Right lobe of liver (tissue), 6 donors: Measurements from ENCODE around the gene CERS3. TPM values are rescaled to one million over a fixed set of nuclear protein-coding genes. Genes with fewer than 3 reads are reported as not detected.

ENCODE experiments used
- ATAC-seq, 4 donors: fragments of 200-7000 bp; cut with Tn5 transposase; one replicate each; pipeline ENCODE4 v1.9.1; 2020; ENCODE audit warnings: mild to moderate bottlenecking in 4 of 4, moderate library complexity in 4 of 4
- DNase-seq, 3 donors: peaks; one replicate each; pipeline ENCODE4 v3.0.0-alpha.2; 2020
- H3K27ac ChIP-seq, 3 donors: fragments of 200-600 bp; one replicate each; pipeline ENCODE4 v1.8.0; 2022
- H3K27me3 ChIP-seq, 2 donors: fragments of 200-600 bp; one replicate each; pipeline ENCODE4 v1.8.0; 2022
- H3K36me3 ChIP-seq, 4 donors: fragments of 200-600 bp; sonication (generic) in 1 of 4; one replicate each; pipeline versions ENCODE4 v1.5.1 to v1.8.0; 2017 to 2022; ENCODE audit warnings: control low read depth in 1 of 4
- H3K4me1 ChIP-seq, 4 donors: fragments of 200-600 bp; sonication (generic) in 1 of 4; one replicate each; pipeline versions ENCODE4 v1.5.1 to v1.8.0; 2017 to 2022; ENCODE audit warnings: control low read depth in 1 of 4
- H3K4me3 ChIP-seq, 3 donors: fragments of 200-600 bp; one replicate each; pipeline ENCODE4 v1.8.0; 2022
- H3K9me3 ChIP-seq, 4 donors: fragments of 200-600 bp; sonication (generic) in 1 of 4; one replicate each; pipeline versions ENCODE4 v1.5.1 to v1.8.0; 2017 to 2022; ENCODE audit warnings: control low read depth in 1 of 4
- POLR2A ChIP-seq: fragments of 450-650 bp; IDR thresholded peaks from one replicate; pipeline ENCODE4 v1.6.1; 2017; ENCODE audit warnings: antibody characterized with exemption, mild to moderate bottlenecking
- WGBS: methylation state at CpG from one replicate; pipeline ENCODE4 v1.1.6; 2018; ENCODE audit warnings: low coverage, low lambda C conversion rate; ENCODE audit not compliant: insufficient coverage; ENCODE audit errors: missing lambda C conversion rate; 5-methylcytosine and 5-hydroxymethylcytosine counted together
- intact Hi-C, 2 donors: fragments of 100-400 bp; cut with DNase I; formaldehyde crosslinking; loops; one replicate each; pipeline versions ENCODE4 v1.11.2 to v1.14.1; 2022
- total RNA-seq, 6 experiments: library from RNA; depleted of rRNA in 2 of 6; stranded (reverse); fragments of >200 nt in 2 of 6; fragmentation: NEBNext Ultra II Directional in 3 of 6; extraction: Animal tissue kit (Norgen Biotek cat#: 25700) in 3 of 6; gene quantifications; one replicate each; pipeline versions ENCODE4 v1.1.0 to v1.2.4, GENCODE V29; 2016 to 2023
- TF ChIP-seq, protein P1 (sequence below), 4 donors: fragments of 200-600 bp in 3 of 4; fragments of 450-650 bp in 1 of 4; IDR thresholded peaks; one replicate each; pipeline versions ENCODE4 v1.5.1 to v1.8.0; 2016 to 2022; ENCODE audit warnings: antibody characterized with exemption in 4 of 4, mild to moderate bottlenecking in 2 of 4
- donor health status: DM: no; HTN: yes; CAD: no.
- donor health status: DM: no; HTN: no; CAD: no.
- donor health status: DM: no; HTN: no; CAD: no.
- donor health status: DM: no; HTN: yes; CAD: no.
- donor health status: DM: no; HTN: yes; CAD: no.

CERS3 gene
- total RNA-seq, 6 experiments from 2014 or later: not detected

GRCh38 chr15:100495861-100496260, 32.9 kb downstream of the CERS3 start:
- Histone ChIP-seq H3K27me3 (no peaks in the 10 kb centered on the region), H3K27ac (no peak overlapping the region), H3K4me1 (no peaks in the 10 kb centered on the region), H3K36me3 (no peaks in the 10 kb centered on the region), H3K4me3 (no peak overlapping the region), H3K9me3 (no peaks in the 10 kb centered on the region)
- intact Hi-C loops: no loop called here
- no peak for DNase-seq
- WGBS: 69% methylated on average over 1 of the region's 1 CpG
- ATAC-seq: no peak
- TF ChIP-seq POLR2A: no peak
- TF ChIP-seq, protein P1, sequence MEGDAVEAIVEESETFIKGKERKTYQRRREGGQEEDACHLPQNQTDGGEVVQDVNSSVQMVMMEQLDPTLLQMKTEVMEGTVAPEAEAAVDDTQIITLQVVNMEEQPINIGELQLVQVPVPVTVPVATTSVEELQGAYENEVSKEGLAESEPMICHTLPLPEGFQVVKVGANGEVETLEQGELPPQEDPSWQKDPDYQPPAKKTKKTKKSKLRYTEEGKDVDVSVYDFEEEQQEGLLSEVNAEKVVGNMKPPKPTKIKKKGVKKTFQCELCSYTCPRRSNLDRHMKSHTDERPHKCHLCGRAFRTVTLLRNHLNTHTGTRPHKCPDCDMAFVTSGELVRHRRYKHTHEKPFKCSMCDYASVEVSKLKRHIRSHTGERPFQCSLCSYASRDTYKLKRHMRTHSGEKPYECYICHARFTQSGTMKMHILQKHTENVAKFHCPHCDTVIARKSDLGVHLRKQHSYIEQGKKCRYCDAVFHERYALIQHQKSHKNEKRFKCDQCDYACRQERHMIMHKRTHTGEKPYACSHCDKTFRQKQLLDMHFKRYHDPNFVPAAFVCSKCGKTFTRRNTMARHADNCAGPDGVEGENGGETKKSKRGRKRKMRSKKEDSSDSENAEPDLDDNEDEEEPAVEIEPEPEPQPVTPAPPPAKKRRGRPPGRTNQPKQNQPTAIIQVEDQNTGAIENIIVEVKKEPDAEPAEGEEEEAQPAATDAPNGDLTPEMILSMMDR (IDR thresholded peaks at IDR 0.05): no peak

DNA sequence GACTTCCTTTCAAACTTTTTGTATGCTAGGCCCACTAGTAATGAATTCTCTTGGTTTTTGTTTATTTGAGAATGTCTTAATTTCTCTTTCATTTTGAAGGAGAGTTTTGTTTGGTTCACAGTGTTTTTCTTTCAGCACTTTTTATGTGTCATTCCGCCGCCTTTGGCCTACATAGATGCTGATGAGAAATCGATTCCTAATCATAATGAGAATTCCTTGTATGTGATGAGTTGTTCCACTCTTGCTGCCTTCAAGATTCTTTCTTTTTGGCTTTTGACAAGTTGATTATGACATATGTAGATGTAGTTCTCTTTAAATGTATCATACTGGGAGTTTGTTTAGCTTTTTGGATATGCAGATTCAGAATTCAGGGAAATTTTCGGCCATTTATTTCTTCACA, 35.5 kb downstream of the CERS3 start:
- intact Hi-C loops: no loop called here
- H3K4me1 ChIP-seq: no peaks in the 10 kb centered on the region
- WGBS: 85% methylated on average over 4 of the region's 4 CpGs
- ATAC-seq: no peak
- DNase-seq: no peak
- TF ChIP-seq, protein P1 (IDR thresholded peaks at IDR 0.05): no peak
- no peak for TF ChIP-seq POLR2A
- no peaks in the 10 kb centered on the region for H3K9me3 ChIP-seq
- H3K27ac ChIP-seq: no peak overlapping the region
- no peak overlapping the region for H3K4me3 ChIP-seq
- H3K36me3 ChIP-seq: no peaks in the 10 kb centered on the region
- no peaks in the 10 kb centered on the region for H3K27me3 ChIP-seq

DNA sequence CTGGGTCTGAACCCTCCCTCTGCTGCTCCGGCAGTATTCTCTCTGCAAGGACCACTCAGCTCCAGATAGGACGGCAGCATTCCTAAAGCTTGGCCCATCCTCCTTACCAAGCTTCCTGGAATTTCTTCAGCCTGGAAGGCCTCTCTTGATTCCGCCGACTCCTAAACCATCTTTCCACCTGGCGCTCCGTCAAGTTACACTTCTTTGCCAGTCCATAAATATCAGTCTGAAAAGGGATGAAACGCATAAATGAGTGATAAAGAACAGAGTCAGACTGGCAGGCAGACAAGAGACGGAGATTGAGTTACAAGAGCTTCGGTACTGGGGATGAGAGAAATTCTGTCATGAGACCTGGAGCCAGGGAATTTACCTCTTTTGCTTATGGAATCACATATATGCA, 44.3 kb downstream of the CERS3 start:
- WGBS: 73% methylated on average over 9 of the region's 9 CpGs
- intact Hi-C loops: no loop called here
- ATAC-seq: no peak

GRCh38 chr15:100483370-100483769, 45.4 kb downstream of the CERS3 start:
- no peaks in the 10 kb centered on the region for H3K36me3 ChIP-seq
- no peaks in the 10 kb centered on the region for H3K27me3 ChIP-seq
- ATAC-seq (no peak), DNase-seq (no peak)
- H3K27ac ChIP-seq: no peak overlapping the region
- no peak overlapping the region for H3K4me3 ChIP-seq
- H3K4me1 ChIP-seq: no peaks in the 10 kb centered on the region
- intact Hi-C loops: no loop called here
- H3K9me3 ChIP-seq: peaks cover 0 to 4% (median 1%) of the 10 kb centered on the region in 4 donors
- WGBS: 100% methylated on average over 1 of the region's 2 CpGs
- TF ChIP-seq, protein P1 (IDR thresholded peaks at IDR 0.05): no peak
- no peak for TF ChIP-seq POLR2A

More for the DNA sequence above, 44.3 kb downstream of the CERS3 start:
- no peak for DNase-seq
- no peak for TF ChIP-seq POLR2A
- TF ChIP-seq, protein P1 (IDR thresholded peaks at IDR 0.05): no peak
- no peaks in the 10 kb centered on the region for H3K27me3 ChIP-seq
- H3K4me3 ChIP-seq: no peak overlapping the region
- no peaks in the 10 kb centered on the region for H3K9me3 ChIP-seq
- H3K36me3 ChIP-seq: no peaks in the 10 kb centered on the region
- no peak overlapping the region for H3K27ac ChIP-seq
- no peaks in the 10 kb centered on the region for H3K4me1 ChIP-seq

DNA sequence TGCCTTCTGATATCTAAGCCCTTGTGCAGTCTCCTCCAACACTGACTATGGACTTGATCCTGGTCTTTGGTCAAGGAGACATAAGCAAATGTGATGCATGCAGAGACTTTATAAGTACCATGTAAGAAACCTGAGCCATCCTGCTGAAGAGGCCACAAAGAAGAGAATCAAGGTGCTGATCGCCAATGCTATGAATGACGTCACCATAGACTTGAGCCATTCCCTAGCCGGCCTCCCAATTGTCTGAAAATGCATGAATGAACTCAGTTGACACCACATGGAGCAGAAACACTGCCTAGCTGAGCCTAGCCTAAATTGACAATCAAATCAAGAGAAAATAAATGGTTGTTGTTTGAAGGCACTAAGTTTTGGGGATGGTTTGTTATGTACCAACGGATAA, 51.9 kb downstream of the CERS3 start:
- intact Hi-C loops: no loop called here
- Histone ChIP-seq H3K9me3 (peaks cover 0 to 4% (median 1%) of the 10 kb centered on the region in 4 donors), H3K27ac (no peak overlapping the region), H3K27me3 (no peaks in the 10 kb centered on the region), H3K36me3 (no peaks in the 10 kb centered on the region), H3K4me1 (no peaks in the 10 kb centered on the region), H3K4me3 (no peak overlapping the region)
- TF ChIP-seq, protein P1 (IDR thresholded peaks at IDR 0.05): no peak
- TF ChIP-seq POLR2A: no peak
- no peak for ATAC-seq
- WGBS: 77% methylated on average over 4 of the region's 4 CpGs
- no peak for DNase-seq
